Measurements from ENCODE around the gene TAF11.
"Not testable (repeated sequence)": the region's sequence is repeated elsewhere in the genome, so short reads cannot be mapped to it uniquely, and the experiment has no call there.

TAF11 gene

GRCh38 chr6:34866509-34866908 lies 21.3 kb downstream of the TAF11 start:
- no peaks in the 10 kb centered on the region for H3K79me2 ChIP-seq (ENCODE audit: control insufficient read depth, insufficient read depth, low read length, unreplicated experiment)
- H3K4me3 ChIP-seq (ENCODE audit: low read depth, low read length), result no peak overlapping the region
- no peak overlapping the region for H3K27ac ChIP-seq (ENCODE audit: low read depth, low read length)
- H3K4me1 ChIP-seq (ENCODE audit: control insufficient read depth, insufficient read depth, low read length, unreplicated experiment), result no peaks in the 10 kb centered on the region
- H3K27me3 ChIP-seq (ENCODE audit: insufficient read depth, low read length), result no peaks in the 10 kb centered on the region
- H3K36me3 ChIP-seq (ENCODE audit: insufficient read depth, low read length), result 0 out of 2 replicates have a peak, but pooled peaks cover 6% of the 10 kb centered on the region
- no peak overlapping the region for H2AFZ ChIP-seq (ENCODE audit: low read length, unreplicated experiment)

GRCh38 chr6:34865107-34865506 lies 22.7 kb downstream of the TAF11 start:
- Histone ChIP-seq H2AFZ (ENCODE audit: low read length, unreplicated experiment) (no peak overlapping the region), H3K27ac (ENCODE audit: low read depth, low read length) (no peak overlapping the region), H3K4me1 (ENCODE audit: control insufficient read depth, insufficient read depth, low read length, unreplicated experiment) (no peaks in the 10 kb centered on the region), H3K79me2 (ENCODE audit: control insufficient read depth, insufficient read depth, low read length, unreplicated experiment) (no peaks in the 10 kb centered on the region), H3K4me3 (ENCODE audit: low read depth, low read length) (no peak overlapping the region), H3K36me3 (ENCODE audit: insufficient read depth, low read length) (0 out of 2 replicates have a peak, but pooled peaks cover 6% of the 10 kb centered on the region), H3K27me3 (ENCODE audit: insufficient read depth, low read length) (no peaks in the 10 kb centered on the region)

- no peak overlapping the region for H2AFZ ChIP-seq (ENCODE audit: low read length, unreplicated experiment)
- no peaks in the 10 kb centered on the region for H3K79me2 ChIP-seq (ENCODE audit: control insufficient read depth, insufficient read depth, low read length, unreplicated experiment)
- H3K4me3 ChIP-seq (ENCODE audit: low read depth, low read length), result no peak overlapping the region
- H3K4me1 ChIP-seq (ENCODE audit: control insufficient read depth, insufficient read depth, low read length, unreplicated experiment), result no peaks in the 10 kb centered on the region
- peaks cover 10% of the 10 kb centered on the region; the same call in 1 of the 2 replicates for H3K36me3 ChIP-seq (ENCODE audit: insufficient read depth, low read length)
- no peaks in the 10 kb centered on the region for H3K27me3 ChIP-seq (ENCODE audit: insufficient read depth, low read length)
- no peak overlapping the region for H3K27ac ChIP-seq (ENCODE audit: low read depth, low read length)
These were observed 23.8 kb downstream of the TAF11 start for GRCh38 chr6:34864007-34864406.

GRCh38 chr6:34860776-34861175 lies 27.1 kb downstream of the TAF11 start:
- H3K4me1 ChIP-seq (ENCODE audit: control insufficient read depth, insufficient read depth, low read length, unreplicated experiment), result no peaks in the 10 kb centered on the region
- H2AFZ ChIP-seq (ENCODE audit: low read length, unreplicated experiment), result no peak overlapping the region
- H3K27ac ChIP-seq (ENCODE audit: low read depth, low read length), result no peak overlapping the region
- no peaks in the 10 kb centered on the region for H3K79me2 ChIP-seq (ENCODE audit: control insufficient read depth, insufficient read depth, low read length, unreplicated experiment)
- no peaks in the 10 kb centered on the region for H3K27me3 ChIP-seq (ENCODE audit: insufficient read depth, low read length)
- H3K36me3 ChIP-seq (ENCODE audit: insufficient read depth, low read length), result peaks cover 12% of the 10 kb centered on the region
- no peak overlapping the region for H3K4me3 ChIP-seq (ENCODE audit: low read depth, low read length)

- Histone ChIP-seq H3K36me3 (ENCODE audit: insufficient read depth, low read length) (peaks cover 12% of the 10 kb centered on the region), H3K79me2 (ENCODE audit: control insufficient read depth, insufficient read depth, low read length, unreplicated experiment) (no peaks in the 10 kb centered on the region), H3K27ac (ENCODE audit: low read depth, low read length) (no peak overlapping the region), H2AFZ (ENCODE audit: low read length, unreplicated experiment) (no peak overlapping the region), H3K4me1 (ENCODE audit: control insufficient read depth, insufficient read depth, low read length, unreplicated experiment) (no peaks in the 10 kb centered on the region), H3K27me3 (ENCODE audit: insufficient read depth, low read length) (no peaks in the 10 kb centered on the region), H3K4me3 (ENCODE audit: low read depth, low read length) (no peak overlapping the region)
These were observed 27.9 kb downstream of the TAF11 start for GRCh38 chr6:34859951-34860350.

GRCh38 chr6:34858681-34859080 lies 29.2 kb downstream of the TAF11 start:
- Histone ChIP-seq H3K79me2 (ENCODE audit: control insufficient read depth, insufficient read depth, low read length, unreplicated experiment) (no peaks in the 10 kb centered on the region), H3K36me3 (ENCODE audit: insufficient read depth, low read length) (peaks cover 9% of the 10 kb centered on the region), H2AFZ (ENCODE audit: low read length, unreplicated experiment) (no peak overlapping the region), H3K4me1 (ENCODE audit: control insufficient read depth, insufficient read depth, low read length, unreplicated experiment) (no peaks in the 10 kb centered on the region), H3K27ac (ENCODE audit: low read depth, low read length) (no peak overlapping the region), H3K27me3 (ENCODE audit: insufficient read depth, low read length) (no peaks in the 10 kb centered on the region), H3K4me3 (ENCODE audit: low read depth, low read length) (no peak overlapping the region)

GRCh38 chr6:34855463-34855862 lies 32.4 kb downstream of the TAF11 start:
- H3K4me1 ChIP-seq (ENCODE audit: control insufficient read depth, insufficient read depth, low read length, unreplicated experiment), result no peaks in the 10 kb centered on the region
- H2AFZ ChIP-seq (ENCODE audit: low read length, unreplicated experiment), result no peak overlapping the region
- no peaks in the 10 kb centered on the region for H3K27me3 ChIP-seq (ENCODE audit: insufficient read depth, low read length)
- H3K79me2 ChIP-seq (ENCODE audit: control insufficient read depth, insufficient read depth, low read length, unreplicated experiment), result no peaks in the 10 kb centered on the region
- peaks cover 9% of the 10 kb centered on the region for H3K36me3 ChIP-seq (ENCODE audit: insufficient read depth, low read length)
- H3K4me3 ChIP-seq (ENCODE audit: low read depth, low read length), result no peak overlapping the region
- no peak overlapping the region for H3K27ac ChIP-seq (ENCODE audit: low read depth, low read length)

GRCh38 chr6:34852406-34853085 lies 35.3 kb downstream of the TAF11 start:
- Histone ChIP-seq H3K36me3 (ENCODE audit: insufficient read depth, low read length) (no peaks in the 10 kb centered on the region), H3K4me3 (ENCODE audit: low read depth, low read length) (no peak overlapping the region), H3K4me1 (ENCODE audit: control insufficient read depth, insufficient read depth, low read length, unreplicated experiment) (no peaks in the 10 kb centered on the region), H3K27me3 (ENCODE audit: insufficient read depth, low read length) (no peaks in the 10 kb centered on the region), H3K79me2 (ENCODE audit: control insufficient read depth, insufficient read depth, low read length, unreplicated experiment) (no peaks in the 10 kb centered on the region), H2AFZ (ENCODE audit: low read length, unreplicated experiment) (no peak overlapping the region), H3K27ac (ENCODE audit: low read depth, low read length) (no peak overlapping the region)

GRCh38 chr6:34851361-34851760 lies 36.5 kb downstream of the TAF11 start:
- H3K27ac ChIP-seq (ENCODE audit: low read depth, low read length), result no peak overlapping the region
- no peak overlapping the region for H2AFZ ChIP-seq (ENCODE audit: low read length, unreplicated experiment)
- no peaks in the 10 kb centered on the region for H3K27me3 ChIP-seq (ENCODE audit: insufficient read depth, low read length)
- H3K79me2 ChIP-seq (ENCODE audit: control insufficient read depth, insufficient read depth, low read length, unreplicated experiment), result no peaks in the 10 kb centered on the region
- no peaks in the 10 kb centered on the region for H3K36me3 ChIP-seq (ENCODE audit: insufficient read depth, low read length)
- no peak overlapping the region for H3K4me3 ChIP-seq (ENCODE audit: low read depth, low read length)
- no peaks in the 10 kb centered on the region for H3K4me1 ChIP-seq (ENCODE audit: control insufficient read depth, insufficient read depth, low read length, unreplicated experiment)

- H3K36me3 ChIP-seq (ENCODE audit: insufficient read depth, low read length); H3K79me2 ChIP-seq (ENCODE audit: control insufficient read depth, insufficient read depth, low read length, unreplicated experiment); H3K27ac ChIP-seq (ENCODE audit: low read depth, low read length); H3K4me1 ChIP-seq (ENCODE audit: control insufficient read depth, insufficient read depth, low read length, unreplicated experiment); H3K4me3 ChIP-seq (ENCODE audit: low read depth, low read length); H3K27me3 ChIP-seq (ENCODE audit: insufficient read depth, low read length); H2AFZ ChIP-seq (ENCODE audit: low read length, unreplicated experiment): not testable (repeated sequence)
These were observed 38.8 kb downstream of the TAF11 start for GRCh38 chr6:34849066-34849465.

- Histone ChIP-seq H3K36me3 (ENCODE audit: insufficient read depth, low read length) (no peaks in the 10 kb centered on the region), H3K27me3 (ENCODE audit: insufficient read depth, low read length) (no peaks in the 10 kb centered on the region)
These were observed 48.0 kb downstream of the TAF11 start for GRCh38 chr6:34839666-34840352.

More at GRCh38 chr6:34839666-34840352, 48.0 kb downstream of the TAF11 start:
- no peak overlapping the region for H3K4me3 ChIP-seq (ENCODE audit: low read depth, low read length)
- no peaks in the 10 kb centered on the region for H3K79me2 ChIP-seq (ENCODE audit: control insufficient read depth, insufficient read depth, low read length, unreplicated experiment)
- no peak overlapping the region for H2AFZ ChIP-seq (ENCODE audit: low read length, unreplicated experiment)
- H3K27ac ChIP-seq (ENCODE audit: low read depth, low read length), result no peak overlapping the region
- peaks cover 9% of the 10 kb centered on the region for H3K4me1 ChIP-seq (ENCODE audit: control insufficient read depth, insufficient read depth, low read length, unreplicated experiment)

Data from ACC112 (cell line).